OCI-LY1 (cell line): Measurements from ENCODE around the gene HYPK.

Experiments
- H2AFZ ChIP-seq: fragments of 200-600 bp; sonication (generic), shearing (Covaris generic); 2 replicates; pipeline ENCODE4 v1.6.0; 2014; ENCODE audit warnings: antibody characterized with exemption, mild to moderate bottlenecking, low read length
- H3F3A ChIP-seq: fragments of 200-600 bp; sonication (generic), shearing (Covaris generic); 2 replicates; pipeline ENCODE4 v1.6.0; 2014; ENCODE audit warnings: mild to moderate bottlenecking, antibody characterized with exemption, low read length, moderate library complexity; ENCODE audit not compliant: insufficient read depth
- H3K27ac ChIP-seq: fragments of 200-600 bp; sonication (generic); 2 replicates; pipeline ENCODE4 v1.5.1; 2014; ENCODE audit warnings: low read length, mixed run types, mild to moderate bottlenecking, low read depth; ENCODE audit not compliant: poor library complexity, severe bottlenecking
- H3K27me3 ChIP-seq: fragments of 200-600 bp; sonication (generic); 2 replicates; pipeline ENCODE4 v1.6.0; 2014; ENCODE audit warnings: antibody characterized with exemption, mild to moderate bottlenecking, low read length, moderate library complexity; ENCODE audit not compliant: insufficient read depth
- H3K36me3 ChIP-seq: fragments of 200-600 bp; sonication (generic); 2 replicates; pipeline ENCODE4 v1.6.1; 2014; ENCODE audit warnings: mild to moderate bottlenecking, antibody characterized with exemption, low read length, moderate library complexity, mixed read lengths; ENCODE audit not compliant: insufficient read depth
- H3K4me1 ChIP-seq: fragments of 200-600 bp; sonication (generic); 2 replicates; pipeline ENCODE4 v1.5.1; 2014; ENCODE audit warnings: mild to moderate bottlenecking, low read length, moderate library complexity; ENCODE audit not compliant: insufficient read depth, severe bottlenecking
- H3K4me2 ChIP-seq: fragments of 200-600 bp; sonication (generic), shearing (Covaris generic); 2 replicates; pipeline ENCODE4 v1.6.1; 2014; ENCODE audit warnings: low read length
- H3K4me3 ChIP-seq: fragments of 200-600 bp; sonication (generic); 2 replicates; pipeline ENCODE4 v1.5.1; 2014; ENCODE audit warnings: low read length, low read depth, mild to moderate bottlenecking, mixed read lengths; ENCODE audit not compliant: poor library complexity, severe bottlenecking
- H3K79me2 ChIP-seq: fragments of 200-600 bp; shearing (Covaris generic); 2 replicates; pipeline ENCODE4 v1.6.1; 2016; ENCODE audit warnings: mixed run types, low read length, mixed read lengths; ENCODE audit not compliant: insufficient read depth
- H3K9ac ChIP-seq: fragments of 200-600 bp; sonication (generic), shearing (Covaris generic); 2 replicates; pipeline ENCODE4 v1.6.1; 2014; ENCODE audit warnings: mild to moderate bottlenecking, low read length, mixed read lengths
- H3K9me2 ChIP-seq: fragments of 200-600 bp; sonication (generic), shearing (Covaris generic); 2 replicates; pipeline ENCODE4 v1.6.1; 2014; ENCODE audit warnings: low read depth, mild to moderate bottlenecking, low read length, mixed read lengths
- H3K9me3 ChIP-seq: fragments of 200-600 bp; shearing (Covaris generic); 2 replicates; pipeline ENCODE4 v1.6.1; 2014; ENCODE audit warnings: low read length, mixed read lengths
- H4K20me1 ChIP-seq: fragments of 200-600 bp; sonication (generic), shearing (Covaris generic); 2 replicates; pipeline ENCODE4 v1.6.0; 2016; ENCODE audit warnings: mild to moderate bottlenecking, low read length; ENCODE audit not compliant: insufficient read depth
- EZH2 ChIP-seq: fragments of 200-600 bp; sonication (generic), shearing (Covaris generic); IDR thresholded peaks from 2 replicates; pipeline ENCODE4 v1.8.0; 2017; ENCODE audit warnings: borderline replicate concordance, mixed run types, mild to moderate bottlenecking, antibody characterized with exemption, low read length, moderate library complexity, mixed read lengths
- TF ChIP-seq, protein P1 (sequence below): fragments of 200-600 bp; sonication (generic), shearing (Covaris generic); IDR thresholded peaks from 2 replicates; pipeline ENCODE4 v1.5.1; 2017; ENCODE audit warnings: mild to moderate bottlenecking, antibody characterized with exemption, low read length, moderate library complexity, mixed read lengths

HYPK gene

DNA sequence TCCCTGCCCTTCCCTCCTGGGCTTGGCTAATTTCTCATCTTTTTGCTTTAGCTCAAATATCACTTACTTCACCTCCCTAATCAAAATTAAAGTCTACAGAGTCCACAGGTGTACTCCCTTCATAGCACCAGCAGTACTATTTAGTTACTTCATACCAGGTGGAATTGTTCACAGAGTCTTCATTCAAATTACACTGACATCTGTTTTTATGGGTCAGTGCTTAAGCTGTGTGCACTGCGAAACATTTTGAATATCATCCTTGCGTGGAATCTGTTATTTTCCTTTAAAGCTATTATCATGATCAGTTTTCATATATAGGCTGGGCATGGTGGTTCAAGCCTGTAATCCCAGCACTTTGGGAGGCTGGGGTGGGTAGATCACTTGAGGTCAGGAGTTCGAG lies 11.0 kb upstream of the HYPK start:
- no peak for TF ChIP-seq EZH2
- TF ChIP-seq, protein P1, sequence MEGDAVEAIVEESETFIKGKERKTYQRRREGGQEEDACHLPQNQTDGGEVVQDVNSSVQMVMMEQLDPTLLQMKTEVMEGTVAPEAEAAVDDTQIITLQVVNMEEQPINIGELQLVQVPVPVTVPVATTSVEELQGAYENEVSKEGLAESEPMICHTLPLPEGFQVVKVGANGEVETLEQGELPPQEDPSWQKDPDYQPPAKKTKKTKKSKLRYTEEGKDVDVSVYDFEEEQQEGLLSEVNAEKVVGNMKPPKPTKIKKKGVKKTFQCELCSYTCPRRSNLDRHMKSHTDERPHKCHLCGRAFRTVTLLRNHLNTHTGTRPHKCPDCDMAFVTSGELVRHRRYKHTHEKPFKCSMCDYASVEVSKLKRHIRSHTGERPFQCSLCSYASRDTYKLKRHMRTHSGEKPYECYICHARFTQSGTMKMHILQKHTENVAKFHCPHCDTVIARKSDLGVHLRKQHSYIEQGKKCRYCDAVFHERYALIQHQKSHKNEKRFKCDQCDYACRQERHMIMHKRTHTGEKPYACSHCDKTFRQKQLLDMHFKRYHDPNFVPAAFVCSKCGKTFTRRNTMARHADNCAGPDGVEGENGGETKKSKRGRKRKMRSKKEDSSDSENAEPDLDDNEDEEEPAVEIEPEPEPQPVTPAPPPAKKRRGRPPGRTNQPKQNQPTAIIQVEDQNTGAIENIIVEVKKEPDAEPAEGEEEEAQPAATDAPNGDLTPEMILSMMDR: no peak
- Histone ChIP-seq H3K27ac (peak overlapping the region; percentile 99), H3K79me2 (peaks cover 12% of the 10 kb centered on the region; the same call in 1 of the 2 replicates), H3K9me2 (no peaks in the 10 kb centered on the region), H3K36me3 (peaks cover 39% of the 10 kb centered on the region), H3K9me3 (no peaks in the 10 kb centered on the region), H3K27me3 (no peaks in the 10 kb centered on the region), H3K4me2 (peak overlapping the region; percentile 71), H2AFZ (no peak overlapping the region), H4K20me1 (no peaks in the 10 kb centered on the region), H3F3A (peaks cover 4% of the 10 kb centered on the region; the same call in 1 of the 2 replicates), H3K4me3 (peak overlapping the region; percentile 19), H3K9ac (peak overlapping the region; percentile 61), H3K4me1 (peaks cover 64% of the 10 kb centered on the region)

DNA sequence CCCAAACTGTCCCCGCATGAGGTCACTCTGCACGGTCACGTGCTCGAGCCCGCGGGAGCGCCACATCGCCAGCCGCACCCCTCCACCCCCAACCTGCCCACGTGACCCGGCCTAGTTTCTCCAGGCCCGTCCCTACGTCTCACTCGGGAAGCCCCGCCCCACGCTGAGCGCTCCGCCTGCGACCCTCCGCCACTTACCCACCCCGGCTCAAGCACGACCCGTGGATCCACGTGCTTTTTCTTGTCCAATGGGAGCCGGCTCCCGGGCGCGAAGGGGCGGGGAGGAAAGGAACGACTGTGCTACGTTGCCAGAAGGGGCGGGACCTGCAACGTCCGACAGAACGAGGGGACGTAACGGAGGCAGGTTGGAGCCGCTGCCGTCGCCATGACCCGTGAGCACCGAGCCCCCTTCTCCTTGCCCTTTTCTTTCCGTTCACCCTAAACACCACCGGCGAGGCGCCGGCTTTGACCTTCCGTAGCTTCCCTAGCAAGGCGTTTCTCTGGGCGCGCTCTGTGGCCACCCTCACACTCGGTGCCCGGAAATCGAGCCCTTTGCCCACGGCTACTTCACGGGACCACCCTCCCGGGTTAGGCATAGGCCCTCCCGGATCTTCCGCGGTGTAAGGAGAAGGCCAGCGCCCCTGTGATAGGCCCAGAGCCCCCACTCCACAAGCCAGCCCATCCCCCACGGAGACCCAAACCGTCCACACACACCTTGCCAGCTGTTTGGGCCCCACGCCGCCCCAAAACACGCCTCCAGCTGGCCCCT lies 8.2 kb upstream of the HYPK start, which contains the start of gene SERF2:
TSS of gene SERF2 (plus strand) at position 328 of the 768 bp plus-strand sequence. CDS start at position 385, 57 bp downstream.
- Histone ChIP-seq H3K4me2 (peak within 1 kb of the TSS; percentile 86), H3K27ac (peak within 1 kb of the TSS; percentile 99), H3K9me2 (no peaks in the 10 kb centered on the region), H3K4me1 (peaks cover 80% of the 10 kb centered on the region), H3K36me3 (peaks cover 47% of the 10 kb centered on the region), H3F3A (peaks cover 21% of the 10 kb centered on the region), H4K20me1 (no peaks in the 10 kb centered on the region), H3K9me3 (no peaks in the 10 kb centered on the region), H3K27me3 (no peaks in the 10 kb centered on the region), H3K4me3 (peak within 1 kb of the TSS; percentile 97), H3K9ac (peak within 1 kb of the TSS; percentile 99), H2AFZ (no peak within 1 kb of the TSS), H3K79me2 (peaks cover 12% of the 10 kb centered on the region; the same call in 1 of the 2 replicates)
- no peak for TF ChIP-seq EZH2
- TF ChIP-seq, protein P1: no peak

DNA sequence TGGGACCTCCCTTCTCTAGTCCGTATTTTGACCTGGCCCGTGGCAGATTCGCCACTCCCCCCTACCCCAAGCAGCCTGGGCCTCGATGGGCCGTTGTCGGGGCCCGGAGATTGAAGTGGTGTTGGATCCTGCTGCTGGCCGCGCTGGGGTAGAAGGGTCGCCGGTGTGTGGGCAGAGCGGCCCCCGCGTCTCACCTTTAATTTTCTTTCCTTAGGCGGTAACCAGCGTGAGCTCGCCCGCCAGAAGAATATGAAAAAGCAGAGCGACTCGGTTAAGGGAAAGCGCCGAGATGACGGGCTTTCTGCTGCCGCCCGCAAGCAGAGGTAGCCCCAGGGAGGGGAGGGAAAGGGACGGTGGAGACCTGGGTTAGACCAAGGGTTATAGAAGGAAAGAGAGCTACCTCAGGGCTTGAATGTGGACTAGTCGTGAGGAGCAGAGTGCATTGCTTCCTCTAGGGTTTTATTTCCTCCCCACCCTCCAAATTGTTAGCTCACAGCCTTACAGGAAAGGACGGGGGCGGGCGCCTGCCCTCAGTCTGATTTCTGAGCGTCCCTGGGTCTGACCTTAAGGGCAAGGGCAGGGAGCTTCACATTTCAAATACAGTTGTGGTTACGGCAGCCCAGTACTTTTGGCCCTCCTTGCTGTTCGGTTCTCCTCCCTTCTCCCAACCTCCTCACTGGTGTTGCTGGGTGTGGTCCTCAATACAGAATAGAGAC lies 7.5 kb upstream of the HYPK start:
- H3K4me1 ChIP-seq: peaks cover 79% of the 10 kb centered on the region
- peaks cover 21% of the 10 kb centered on the region for H3F3A ChIP-seq
- H3K9ac ChIP-seq: peak overlapping the region; percentile 99
- H3K9me3 ChIP-seq: no peaks in the 10 kb centered on the region
- H4K20me1 ChIP-seq: no peaks in the 10 kb centered on the region
- H3K27ac ChIP-seq: peak overlapping the region; percentile 98
- H3K79me2 ChIP-seq: peaks cover 12% of the 10 kb centered on the region; the same call in 1 of the 2 replicates
- H3K4me2 ChIP-seq: peak overlapping the region; percentile 86
- H3K27me3 ChIP-seq: no peaks in the 10 kb centered on the region
- no peak overlapping the region for H2AFZ ChIP-seq
- no peaks in the 10 kb centered on the region for H3K9me2 ChIP-seq
- H3K36me3 ChIP-seq: peaks cover 47% of the 10 kb centered on the region
- no peak for TF ChIP-seq EZH2
- TF ChIP-seq, protein P1: no peak
- H3K4me3 ChIP-seq: peak overlapping the region; percentile 97
